HG03571 (cell line): ENCODE data around the gene LRRC37B.
"Not testable (repeated sequence)": the region's sequence is repeated elsewhere in the genome, so short reads cannot be mapped to it uniquely, and the experiment has no call there.

Source experiments
- ATAC-seq: cut with Tn5 transposase; IDR thresholded peaks from one replicate; pipeline ENCODE4 v1.9.1; 2021; ENCODE audit not compliant: unreplicated experiment

LRRC37B gene

DNA sequence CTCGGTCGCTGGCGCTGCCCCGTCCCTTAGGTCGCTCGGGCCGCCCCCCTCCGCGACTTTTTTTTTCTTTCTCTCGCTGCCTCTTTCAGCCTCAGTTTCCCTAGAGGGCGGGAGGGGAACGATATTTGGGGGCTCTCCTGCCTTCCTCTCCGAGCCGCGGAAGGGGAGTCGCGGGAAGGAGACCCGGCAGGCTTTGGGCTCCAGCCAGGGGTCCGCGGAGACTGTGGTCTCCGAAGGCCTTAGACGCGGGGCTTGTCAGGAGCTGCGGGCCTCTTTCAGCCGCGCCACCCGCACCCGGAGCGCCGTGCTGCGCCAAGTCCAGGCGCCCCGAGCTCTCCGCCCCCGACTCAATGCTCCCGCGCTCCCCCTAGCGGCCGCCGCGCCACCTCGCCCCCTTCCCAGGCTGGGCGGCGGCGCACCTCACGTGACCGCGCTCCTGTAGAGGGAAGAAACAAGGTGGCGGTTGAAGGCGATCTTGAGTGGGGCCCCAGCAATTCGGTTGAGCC, at the start of gene LRRC37B:
Gene LRRC37B (plus strand): TSS at position 427 of the 506 bp plus-strand sequence. CDS start 14,010 bp downstream, outside the sequence.
- peak; percentile 66 for ATAC-seq

DNA sequence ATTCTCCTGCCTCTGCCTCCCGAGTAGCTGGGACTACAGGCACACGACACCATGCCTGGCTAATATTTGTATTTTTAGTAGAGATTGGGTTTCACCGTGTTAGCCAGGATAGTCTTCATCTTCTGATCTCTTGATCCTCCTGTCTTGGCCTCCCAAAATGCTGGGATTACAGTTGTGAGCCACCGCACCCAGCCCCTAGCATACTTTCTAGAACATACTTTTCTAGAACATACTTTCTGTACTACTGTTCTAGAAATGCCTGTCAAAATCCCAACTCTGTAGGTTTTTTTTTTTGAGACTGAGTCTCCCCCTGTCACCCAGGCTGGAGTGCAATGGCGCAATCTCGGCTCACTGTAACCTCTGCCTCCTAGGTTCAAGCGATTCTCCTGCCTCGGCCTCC, 43.1 kb upstream of the LRRC37B start:
- not testable (repeated sequence) for ATAC-seq

DNA sequence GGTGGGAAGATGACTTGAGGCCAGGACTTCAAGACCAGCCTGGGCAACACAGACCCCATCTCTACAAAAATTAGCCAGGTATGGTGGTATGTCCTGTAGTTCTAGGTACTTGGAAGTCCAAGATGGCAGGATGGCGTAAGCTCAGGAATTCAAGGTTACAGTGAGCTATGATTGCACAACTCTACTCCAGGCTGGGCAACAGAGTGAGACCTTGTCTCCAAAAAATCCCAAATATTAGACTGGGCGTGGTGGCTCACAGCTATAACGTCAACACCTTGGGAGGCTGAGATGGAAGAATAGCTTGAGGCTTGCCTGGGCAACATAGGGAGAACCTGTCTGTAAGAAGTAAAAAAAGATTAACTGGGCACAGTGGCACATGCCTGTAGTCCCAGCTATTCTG, 39.5 kb upstream of the LRRC37B start:
- ATAC-seq, result no peak

DNA sequence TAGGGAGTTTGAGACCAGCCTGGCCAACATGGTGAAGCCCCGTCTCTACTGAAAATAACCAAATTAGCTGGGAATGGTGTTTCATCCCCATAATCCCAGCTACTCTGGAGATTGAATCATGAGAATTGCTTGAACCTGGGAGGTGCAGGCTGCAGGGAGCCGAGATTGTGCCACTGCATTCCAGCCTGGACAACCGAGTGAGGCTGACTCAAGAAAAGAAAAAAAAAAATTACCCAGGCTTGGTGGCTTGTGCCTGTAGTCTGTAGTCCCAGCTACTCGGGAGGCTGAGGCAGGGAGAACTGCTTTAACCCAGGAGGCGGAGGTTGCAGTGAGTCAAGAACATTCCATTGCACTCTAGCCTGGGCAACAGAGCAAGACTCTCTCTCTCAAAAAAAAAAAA, 36.8 kb upstream of the LRRC37B start:
- not testable (repeated sequence) for ATAC-seq

DNA sequence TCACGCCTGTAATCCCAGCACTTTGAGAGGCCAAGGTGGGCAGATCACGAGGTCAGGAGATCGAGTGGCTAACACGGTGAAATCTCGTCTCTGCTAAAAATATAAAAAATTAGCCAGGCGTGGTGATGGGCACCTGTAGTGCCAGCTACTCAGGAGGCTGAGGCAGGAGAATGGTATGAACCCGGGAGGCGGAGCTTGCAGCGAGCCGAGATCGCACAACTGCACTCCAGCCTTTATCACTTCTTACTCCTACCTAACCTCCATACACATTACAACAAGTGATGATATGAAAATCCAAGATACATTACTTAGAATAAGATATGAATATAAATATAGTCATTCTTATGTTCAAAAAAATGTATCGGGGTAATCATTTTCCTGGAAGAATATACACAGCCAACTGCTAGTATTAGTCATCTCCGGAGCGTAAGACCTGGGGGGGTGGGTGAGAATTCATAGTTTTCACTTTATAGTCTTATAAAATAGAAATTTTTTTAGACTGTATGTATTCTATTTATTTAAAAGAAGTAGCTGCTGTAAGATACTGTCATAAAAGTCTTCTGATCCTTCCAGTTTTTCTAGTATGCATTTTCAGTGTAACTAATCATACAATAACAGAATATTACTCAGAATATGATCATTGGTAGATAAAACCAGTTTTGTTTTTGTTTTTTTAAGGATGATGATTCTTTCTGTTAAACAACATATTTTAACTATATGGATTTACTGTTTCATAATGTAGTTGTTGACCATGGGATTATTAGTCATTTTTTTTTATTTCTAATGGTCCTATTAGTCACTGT, 32.7 kb upstream of the LRRC37B start:
- not testable (repeated sequence) for ATAC-seq

DNA sequence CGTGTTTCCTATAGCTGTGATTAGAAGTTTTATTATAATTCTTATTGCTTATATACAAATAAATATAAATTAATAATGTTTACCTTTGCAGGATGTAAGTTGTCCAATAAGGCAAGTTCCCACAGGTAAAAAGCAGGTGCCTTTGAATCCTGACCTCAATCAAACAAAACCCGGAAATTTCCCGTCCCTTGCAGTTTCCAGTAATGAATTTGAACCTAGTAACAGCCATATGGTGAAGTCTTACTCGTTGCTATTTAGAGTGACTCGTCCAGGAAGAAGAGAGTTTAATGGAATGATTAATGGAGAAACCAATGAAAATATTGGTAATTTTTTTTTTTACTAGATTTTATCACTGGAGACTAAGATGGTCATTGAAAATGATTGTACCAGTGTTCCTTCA, 31.8 kb upstream of the LRRC37B start:
- ATAC-seq, result not testable (repeated sequence)

DNA sequence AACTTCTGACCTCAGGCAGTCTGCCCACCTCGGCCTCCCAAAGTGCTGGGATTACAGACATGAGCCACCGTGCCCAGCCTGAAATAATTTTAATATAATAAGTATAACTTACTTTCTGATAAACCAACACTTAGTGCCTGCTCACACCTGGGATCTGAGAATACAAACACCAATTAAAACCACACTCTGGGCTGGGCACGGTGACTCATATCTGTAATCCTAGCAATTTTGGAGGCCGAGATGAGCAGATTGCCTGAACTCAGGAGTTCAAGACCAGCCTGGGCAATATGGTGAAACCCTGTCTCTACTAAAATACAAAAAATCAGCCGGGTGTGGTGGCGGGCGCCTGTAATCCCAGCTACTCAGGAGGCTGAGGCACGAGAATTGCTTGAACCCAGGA, 15.4 kb upstream of the LRRC37B start:
- ATAC-seq, result not testable (repeated sequence)

DNA sequence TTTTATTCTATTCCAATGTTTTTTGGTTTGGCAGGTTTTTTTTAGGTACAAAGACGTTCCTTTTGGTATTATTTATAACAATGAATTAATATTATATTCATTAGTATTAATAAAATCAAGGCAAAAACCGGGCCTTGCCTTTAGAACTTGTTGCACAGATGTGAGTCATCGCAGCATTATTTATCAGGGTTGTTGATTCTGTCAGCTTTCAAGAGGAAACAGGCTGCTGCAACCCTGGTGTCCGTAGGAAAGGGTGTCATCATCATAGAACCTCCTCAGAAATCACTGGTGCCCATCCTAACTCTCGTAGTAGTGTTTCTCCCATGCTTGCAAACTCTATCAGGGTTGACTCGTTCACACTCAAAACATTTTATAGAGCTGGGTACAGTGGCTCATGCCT, 10.2 kb upstream of the LRRC37B start:
- no peak for ATAC-seq

DNA sequence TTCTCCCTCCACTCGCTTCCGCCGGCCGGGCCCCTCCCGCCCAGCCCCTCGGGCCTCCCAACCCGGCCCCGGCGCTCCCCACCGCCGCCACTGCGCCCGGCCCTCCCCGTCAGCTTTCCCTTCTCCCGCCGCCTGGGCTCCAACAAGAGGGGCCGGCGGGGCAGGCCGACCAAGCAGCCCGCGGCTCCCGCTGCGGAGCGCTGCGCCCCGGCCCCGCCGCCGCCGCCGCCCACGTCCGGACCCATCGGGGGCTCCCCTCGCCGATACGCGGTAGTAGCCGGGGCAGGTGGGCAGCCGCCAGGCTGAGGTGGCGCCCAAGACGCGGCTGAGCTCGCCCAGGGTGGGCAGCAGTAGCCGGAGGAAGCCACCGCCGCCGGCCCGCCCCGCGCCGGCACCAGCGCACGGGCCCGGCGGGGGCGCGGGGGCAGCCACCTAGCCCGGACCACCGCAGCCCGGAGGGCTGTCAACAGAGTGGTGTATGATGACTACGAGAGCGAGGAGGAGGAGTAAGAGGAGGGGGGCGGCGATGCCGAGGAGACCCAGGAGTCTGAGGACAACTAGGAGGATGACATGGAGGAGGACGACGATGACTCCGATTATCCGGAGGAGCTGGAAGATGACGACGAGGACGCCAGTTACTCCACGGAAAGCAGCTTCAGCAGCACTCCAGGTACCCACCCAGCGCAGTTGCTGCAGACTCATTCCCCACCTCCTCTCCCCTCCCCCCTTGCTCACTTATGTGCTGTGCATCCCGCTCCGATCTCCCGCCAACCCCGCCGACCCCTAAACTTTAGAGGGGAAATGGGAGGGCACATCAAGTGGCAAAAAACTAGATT, 498 bp downstream of the LRRC37B start:
- peak; percentile 20 for ATAC-seq

DNA sequence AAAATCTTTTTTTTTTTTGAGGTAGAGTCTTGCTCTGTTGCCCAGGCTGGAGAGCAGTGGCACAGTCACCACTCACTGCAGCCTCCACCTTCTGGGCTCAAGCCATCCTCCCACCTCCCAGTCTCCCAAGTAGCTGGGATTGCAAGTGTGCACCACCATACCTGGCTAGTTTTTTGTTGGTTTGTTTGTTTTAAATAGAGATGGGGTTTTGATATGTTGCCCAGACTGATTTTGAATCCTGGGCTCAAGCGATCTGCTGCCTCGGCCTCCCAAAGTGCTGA, 2.0 kb downstream of the LRRC37B start:
- no peak for ATAC-seq

DNA sequence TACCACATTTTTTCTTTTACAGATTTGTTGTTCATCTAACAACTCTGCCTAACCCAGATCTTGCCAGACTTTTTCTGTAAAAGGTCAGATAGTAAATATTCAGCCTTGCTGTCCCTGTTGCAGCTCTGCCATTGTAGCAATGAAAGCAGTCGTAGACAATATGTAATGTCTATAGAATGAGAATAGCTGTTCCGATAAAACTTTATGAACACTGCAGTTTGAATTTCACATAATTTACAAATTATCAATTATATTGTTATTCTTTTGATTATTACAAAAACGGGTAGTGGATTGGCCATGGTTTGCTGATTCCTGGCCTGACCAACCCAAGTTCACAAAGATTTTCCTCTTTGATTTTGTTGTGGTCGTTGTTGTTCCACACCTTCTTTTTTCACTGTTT, 2.9 kb downstream of the LRRC37B start:
- no peak for ATAC-seq

DNA sequence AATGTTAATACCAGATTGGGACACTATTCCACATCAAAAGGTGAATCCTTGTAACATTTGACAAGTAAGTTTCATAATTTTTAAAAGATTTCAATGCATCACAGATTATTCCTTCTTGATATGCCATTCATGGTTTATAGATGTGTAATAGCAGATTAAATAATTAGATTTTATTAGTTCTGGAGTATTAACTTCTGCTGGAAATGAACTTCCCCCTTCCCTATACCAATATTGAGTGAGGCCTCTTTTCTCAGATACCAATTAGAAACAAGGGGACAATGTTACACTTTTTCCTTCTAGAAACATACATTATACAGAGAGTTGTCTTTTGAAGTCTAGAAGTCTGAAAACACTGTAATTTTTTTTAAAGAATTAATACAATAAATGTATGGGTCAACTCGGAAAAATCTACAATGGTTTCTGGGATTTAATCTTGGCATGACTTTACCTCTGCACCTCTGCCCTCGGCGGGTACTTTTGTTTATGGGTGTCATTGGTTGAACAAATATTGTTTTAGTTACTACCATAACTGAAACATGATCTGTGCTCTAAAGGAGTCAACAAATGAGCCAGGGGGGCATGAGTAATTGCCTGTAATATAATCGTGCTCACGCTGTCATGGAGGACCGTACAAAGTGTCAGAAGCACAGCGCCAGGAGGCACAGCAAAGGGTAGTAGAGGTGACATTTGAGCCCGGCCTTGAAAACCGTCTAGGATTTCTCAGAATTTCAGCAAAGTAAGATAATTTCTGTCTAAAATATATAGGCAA, 8.2 kb downstream of the LRRC37B start:
- no peak for ATAC-seq

DNA sequence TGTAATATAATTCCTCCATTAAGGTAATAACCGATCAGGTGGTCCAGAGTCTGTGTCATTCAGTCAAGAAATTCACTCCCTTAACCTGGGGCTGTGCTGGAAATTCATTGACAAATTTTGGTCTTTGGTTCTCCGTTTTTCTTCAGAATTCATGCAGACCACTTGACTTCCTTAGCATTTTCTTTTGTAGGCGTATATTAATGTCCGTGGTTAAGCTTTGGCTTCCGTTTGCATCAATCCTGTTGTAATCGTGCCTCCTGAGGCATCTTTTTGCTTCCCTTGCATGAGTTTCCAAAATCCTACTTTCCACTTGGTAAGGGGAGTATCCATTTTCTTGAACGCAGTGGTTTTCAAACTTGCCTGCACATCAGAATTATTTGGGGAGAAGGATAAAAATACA, 9.0 kb downstream of the LRRC37B start:
- ATAC-seq, result no peak

DNA sequence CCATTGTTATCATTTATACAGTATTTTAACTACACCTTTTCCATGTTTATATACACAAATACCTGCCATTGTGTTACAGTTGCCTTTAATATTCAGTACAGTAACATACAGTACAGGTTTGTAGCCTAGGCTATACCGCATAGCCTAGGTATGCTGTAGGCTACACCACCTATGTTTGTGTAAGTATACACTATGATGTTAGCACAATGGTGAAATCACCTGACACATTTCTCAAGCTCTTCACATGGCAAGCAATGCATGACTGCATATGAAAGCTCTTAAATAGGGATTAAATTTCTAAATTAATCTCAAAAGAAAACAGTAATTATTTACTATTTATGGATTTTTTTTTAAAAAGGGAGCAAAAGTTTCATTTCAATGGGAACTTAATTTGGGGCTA, 12.0 kb downstream of the LRRC37B start:
- no peak for ATAC-seq

DNA sequence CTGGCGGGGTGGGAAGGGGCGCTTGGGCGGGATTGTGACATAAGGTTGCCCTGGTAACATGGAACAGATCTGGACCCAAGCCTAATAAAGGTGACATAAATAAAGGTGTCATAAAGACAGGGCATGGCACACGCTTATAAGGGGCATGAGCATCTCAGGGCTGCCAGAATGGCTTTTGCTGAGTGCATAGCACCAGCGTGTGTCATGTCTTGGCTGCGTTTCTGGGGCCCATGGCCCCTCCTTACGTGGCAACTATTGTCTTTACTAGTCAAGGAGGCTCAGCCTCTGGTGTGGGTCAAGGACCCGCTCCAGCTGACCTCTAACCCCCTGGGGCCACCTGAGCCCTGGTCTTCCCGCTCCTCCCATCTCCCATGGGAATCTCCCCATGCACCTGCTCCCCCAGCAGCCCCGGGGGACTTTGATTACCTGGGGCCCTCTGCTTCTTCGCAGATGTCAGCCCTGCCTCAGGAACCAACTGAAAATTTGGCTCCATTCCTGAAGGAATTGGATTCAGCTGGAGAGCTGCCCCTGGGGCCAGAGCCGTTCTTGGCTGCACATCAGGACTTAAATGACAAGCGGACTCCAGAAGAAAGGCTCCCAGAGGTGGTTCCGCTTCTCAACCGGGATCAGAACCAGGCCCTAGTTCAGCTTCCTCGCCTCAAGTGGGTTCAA, 13.9 kb downstream of the LRRC37B start:
- no peak for ATAC-seq

DNA sequence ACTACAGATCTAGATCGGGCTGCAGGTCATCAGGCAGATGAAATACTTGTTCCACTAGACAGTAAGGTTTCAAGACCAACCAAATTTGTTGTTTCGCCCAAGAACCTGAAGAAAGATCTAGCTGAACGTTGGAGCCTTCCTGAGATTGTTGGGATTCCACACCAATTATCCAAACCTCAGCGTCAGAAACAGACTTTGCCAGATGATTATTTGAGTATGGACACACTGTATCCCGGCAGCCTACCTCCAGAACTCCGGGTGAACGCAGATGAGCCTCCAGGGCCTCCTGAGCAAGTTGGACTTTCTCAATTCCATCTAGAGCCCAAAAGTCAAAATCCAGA, 14.4 kb downstream of the LRRC37B start:
- no peak for ATAC-seq

DNA sequence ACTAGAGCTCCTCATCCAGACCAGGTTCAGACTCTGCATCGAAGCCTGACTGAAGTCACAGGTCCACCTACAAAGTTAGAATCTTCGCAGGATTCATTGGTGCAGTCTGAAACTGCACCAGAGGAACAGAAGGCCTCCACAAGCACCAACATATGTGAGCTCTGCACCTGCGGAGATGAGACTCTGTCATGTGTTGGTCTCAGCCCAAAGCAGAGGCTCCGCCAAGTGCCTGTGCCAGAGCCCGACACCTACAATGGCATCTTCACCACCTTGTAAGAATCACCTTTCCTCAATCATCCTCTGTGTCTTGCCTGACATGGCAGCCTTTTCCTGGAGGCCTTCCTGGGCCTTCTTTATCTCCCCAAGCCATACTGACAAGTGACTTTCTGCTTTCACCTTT, 15.4 kb downstream of the LRRC37B start:
- not testable (repeated sequence) for ATAC-seq

DNA sequence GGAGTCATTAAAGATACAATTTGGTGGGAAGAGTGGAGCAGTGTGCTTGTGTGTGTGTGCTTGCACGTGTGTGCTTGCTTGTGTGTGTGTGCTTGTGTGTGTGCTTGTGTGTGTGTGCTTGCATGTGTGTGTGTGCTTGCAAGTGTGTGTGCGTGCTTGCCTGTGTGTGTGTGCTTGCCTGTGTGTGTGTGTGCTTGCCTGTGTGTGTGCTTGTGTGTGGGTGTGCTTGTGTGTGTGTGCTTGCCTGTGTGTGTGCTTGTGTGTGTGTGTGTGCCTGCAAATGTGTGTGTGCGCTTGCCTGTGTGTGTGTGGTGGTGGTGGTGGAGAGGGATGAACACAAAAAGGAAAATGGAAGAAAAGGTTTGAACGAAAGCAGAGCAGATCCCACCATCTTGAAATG, 20.1 kb downstream of the LRRC37B start:
- ATAC-seq, result not testable (repeated sequence)

DNA sequence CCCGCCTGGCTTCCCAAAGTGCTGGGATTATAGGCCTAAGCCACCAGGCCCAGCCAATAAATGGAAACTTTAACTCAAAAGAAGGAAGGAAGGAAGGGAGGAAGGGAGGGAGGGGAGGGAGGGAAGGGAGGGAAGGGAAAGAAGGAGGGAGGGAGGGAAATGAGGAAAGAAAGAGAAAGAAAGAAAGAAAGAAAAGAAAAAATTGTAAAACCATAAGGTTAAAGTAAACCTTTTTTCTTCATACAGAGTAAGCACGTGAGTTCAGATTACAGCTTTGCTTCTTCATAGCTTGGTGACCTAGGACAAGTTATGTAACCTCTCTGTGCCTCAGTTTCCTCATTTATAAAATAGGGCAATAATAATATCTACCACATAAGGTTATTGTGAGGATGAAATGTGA, 26.0 kb downstream of the LRRC37B start:
- no peak for ATAC-seq

DNA sequence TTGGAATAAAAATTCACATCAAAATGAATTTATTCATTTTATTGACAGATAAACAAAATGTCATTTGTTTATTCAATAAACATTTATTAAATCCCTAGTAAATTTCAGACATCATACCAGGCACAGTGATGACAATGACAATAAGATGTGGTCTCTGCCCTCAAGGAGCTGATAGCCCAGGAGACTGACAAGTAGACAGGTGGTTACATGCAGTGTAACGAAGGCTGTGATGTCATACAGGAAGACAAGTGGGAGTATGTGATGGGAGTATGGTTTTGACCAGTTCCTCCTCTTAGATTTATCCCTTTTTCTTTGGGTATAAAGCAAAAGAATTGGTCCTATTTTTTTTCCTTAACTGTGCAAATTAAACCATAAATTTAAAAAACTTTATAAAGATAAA, 26.6 kb downstream of the LRRC37B start:
- ATAC-seq, result not testable (repeated sequence)

DNA sequence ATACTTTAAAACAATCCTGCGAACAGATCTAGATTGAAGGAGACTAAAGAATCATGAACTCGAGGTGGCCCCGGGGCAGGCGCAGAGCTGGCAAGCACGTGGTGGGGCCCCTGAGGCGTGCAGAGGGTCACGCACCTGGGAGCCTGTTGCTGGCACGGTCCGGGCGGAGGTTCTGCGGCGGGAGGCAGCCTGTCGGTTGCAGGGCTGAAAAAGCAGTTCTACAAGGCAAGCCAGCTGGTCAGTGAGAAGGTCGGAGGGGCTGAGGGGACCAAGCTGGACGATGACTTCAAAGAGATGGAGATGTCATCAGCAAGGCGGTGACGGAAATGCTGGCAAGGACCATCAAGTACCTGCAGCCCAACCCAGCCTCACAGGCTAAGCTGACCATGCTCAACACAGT, 33.1 kb downstream of the LRRC37B start:
- ATAC-seq, result not testable (repeated sequence)
